GM12878 (cell line): ENCODE results near the gene TCF4.

ENCODE experiments used
- BCL11A ChIP-seq: IDR thresholded peaks from 2 replicates; pipeline ENCODE4 v1.6.1; 2011; ENCODE audit warnings: low read depth, low read length
- CTCF ChIP-seq, 3 experiments: IDR thresholded peaks in 2 of 3; conservative IDR thresholded peaks in 1 of 3; 2 replicates each; pipeline ENCODE4 v1.5.1; 2011; ENCODE audit warnings: low read depth in 3 of 3, low read length in 3 of 3, mild to moderate bottlenecking in 3 of 3, control low read depth in 2 of 3, moderate library complexity in 2 of 3, inconsistent platforms in 1 of 3, mixed read lengths in 1 of 3; ENCODE audit not compliant: control insufficient read depth in 2 of 3, insufficient read depth in 1 of 3; ENCODE audit errors: extremely low read depth in 1 of 3
- FOXM1 ChIP-seq: IDR thresholded peaks from 2 replicates; pipeline ENCODE4 v1.6.1; 2012; ENCODE audit warnings: low read depth, mild to moderate bottlenecking, inconsistent platforms, low read length, moderate library complexity
- KDM1A ChIP-seq: fragments of 200-600 bp; sonication (generic); IDR thresholded peaks from 2 replicates; pipeline ENCODE4 v1.6.1; 2016; ENCODE audit warnings: borderline replicate concordance
- POU2F2 ChIP-seq: IDR thresholded peaks from 3 replicates; pipeline ENCODE4 v1.6.1; 2011; ENCODE audit warnings: low read depth, mild to moderate bottlenecking, low read length, borderline replicate concordance
- USF2 ChIP-seq: IDR thresholded peaks from 2 replicates; pipeline ENCODE4 v1.6.1; 2011; ENCODE audit warnings: low read depth, low read length, improper control_type of control experiment, borderline replicate concordance

GRCh38 chr18:55265130-55265675, 322.8 kb downstream of the TCF4 start:
- no peak for TF ChIP-seq USF2
- TF ChIP-seq BCL11A: no peak
- TF ChIP-seq CTCF (IDR thresholded peaks at IDR 0.05 in 2 of 3, conservative IDR thresholded peaks at IDR 0.05 in 1 of 3; ENCODE audit: control insufficient read depth in 2 of 3, extremely low read depth in 1 of 3, insufficient read depth in 1 of 3, low read depth in 3 of 3, low read length in 3 of 3): no peak
- TF ChIP-seq FOXM1: no peak
- no peak for TF ChIP-seq KDM1A
- TF ChIP-seq POU2F2: no peak
